Stimulated activated CD8-positive, alpha-beta memory T cell treated with anti-CD3 and anti-CD28 coated beads, Interleukin-7, amount 100 ng/mL, for 24 hours (primary cell): Measurements from ENCODE around the gene RESF1.
"Not testable (repeated sequence)": the region's sequence is repeated elsewhere in the genome, so short reads cannot be mapped to it uniquely, and the experiment has no call there.

Experiments
- DNase-seq: peaks from one replicate; pipeline ENCODE4 v3.0.0-alpha.2; 2020; ENCODE audit warnings: low read depth

RESF1 gene, protein sequence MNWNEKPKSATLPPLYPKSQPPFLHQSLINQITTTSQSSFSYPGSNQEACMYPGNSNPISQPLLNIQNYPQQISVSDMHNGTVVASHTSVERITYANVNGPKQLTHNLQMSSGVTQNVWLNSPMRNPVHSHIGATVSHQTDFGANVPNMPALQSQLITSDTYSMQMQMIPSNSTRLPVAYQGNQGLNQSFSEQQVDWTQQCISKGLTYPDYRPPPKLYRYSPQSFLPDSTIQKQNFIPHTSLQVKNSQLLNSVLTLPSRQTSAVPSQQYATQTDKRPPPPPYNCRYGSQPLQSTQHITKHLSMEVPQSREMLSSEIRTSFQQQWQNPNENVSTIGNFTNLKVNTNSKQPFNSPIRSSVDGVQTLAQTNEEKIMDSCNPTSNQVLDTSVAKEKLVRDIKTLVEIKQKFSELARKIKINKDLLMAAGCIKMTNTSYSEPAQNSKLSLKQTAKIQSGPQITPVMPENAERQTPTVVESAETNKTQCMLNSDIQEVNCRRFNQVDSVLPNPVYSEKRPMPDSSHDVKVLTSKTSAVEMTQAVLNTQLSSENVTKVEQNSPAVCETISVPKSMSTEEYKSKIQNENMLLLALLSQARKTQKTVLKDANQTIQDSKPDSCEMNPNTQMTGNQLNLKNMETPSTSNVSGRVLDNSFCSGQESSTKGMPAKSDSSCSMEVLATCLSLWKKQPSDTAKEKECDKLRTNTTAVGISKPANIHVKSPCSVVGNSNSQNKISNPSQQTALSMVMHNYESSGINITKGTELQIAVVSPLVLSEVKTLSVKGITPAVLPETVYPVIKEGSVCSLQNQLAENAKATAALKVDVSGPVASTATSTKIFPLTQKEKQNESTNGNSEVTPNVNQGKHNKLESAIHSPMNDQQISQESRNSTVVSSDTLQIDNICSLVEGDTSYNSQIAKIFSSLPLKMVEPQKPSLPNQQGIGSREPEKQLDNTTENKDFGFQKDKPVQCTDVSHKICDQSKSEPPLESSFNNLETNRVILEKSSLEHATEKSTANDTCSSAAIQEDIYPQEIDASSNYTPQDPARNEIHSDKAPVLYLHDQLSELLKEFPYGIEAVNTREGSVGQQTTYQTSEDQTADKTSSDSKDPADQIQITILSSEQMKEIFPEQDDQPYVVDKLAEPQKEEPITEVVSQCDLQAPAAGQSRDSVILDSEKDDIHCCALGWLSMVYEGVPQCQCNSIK (N-terminal part only)

GRCh38 chr12:31959161-31959700 lies at the start of gene RESF1:
Gene RESF1, plus strand, starts transcription at chr12:31959415. Its CDS starts 21,541 bp downstream, at chr12:31980956.
- DNase-seq = peak; percentile 57

GRCh38 chr12:31914927-31915326 lies 44.3 kb upstream of the RESF1 start:
- no peak for DNase-seq

GRCh38 chr12:31915446-31915845 lies 43.8 kb upstream of the RESF1 start:
- DNase-seq = no peak

- no peak for DNase-seq
Measured at GRCh38 chr12:31922341-31923062, 36.7 kb upstream of the RESF1 start.

DNA sequence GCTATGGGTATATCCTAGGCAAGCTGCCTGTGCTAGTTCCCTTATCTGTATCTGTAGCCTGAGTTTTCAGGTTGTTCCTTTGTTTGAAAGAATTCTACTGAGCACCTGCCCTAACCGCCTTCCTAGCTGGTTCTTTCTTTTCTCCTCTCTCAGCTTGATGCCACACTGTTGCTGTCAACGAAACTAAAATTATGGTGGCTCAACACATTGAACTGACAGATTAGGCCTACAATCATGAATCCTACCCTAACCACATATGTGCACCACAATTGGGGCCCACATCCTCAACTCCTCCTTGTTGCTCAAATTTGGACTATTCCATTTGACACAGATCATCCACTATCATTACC lies 36.2 kb upstream of the RESF1 start:
- no peak for DNase-seq

DNA sequence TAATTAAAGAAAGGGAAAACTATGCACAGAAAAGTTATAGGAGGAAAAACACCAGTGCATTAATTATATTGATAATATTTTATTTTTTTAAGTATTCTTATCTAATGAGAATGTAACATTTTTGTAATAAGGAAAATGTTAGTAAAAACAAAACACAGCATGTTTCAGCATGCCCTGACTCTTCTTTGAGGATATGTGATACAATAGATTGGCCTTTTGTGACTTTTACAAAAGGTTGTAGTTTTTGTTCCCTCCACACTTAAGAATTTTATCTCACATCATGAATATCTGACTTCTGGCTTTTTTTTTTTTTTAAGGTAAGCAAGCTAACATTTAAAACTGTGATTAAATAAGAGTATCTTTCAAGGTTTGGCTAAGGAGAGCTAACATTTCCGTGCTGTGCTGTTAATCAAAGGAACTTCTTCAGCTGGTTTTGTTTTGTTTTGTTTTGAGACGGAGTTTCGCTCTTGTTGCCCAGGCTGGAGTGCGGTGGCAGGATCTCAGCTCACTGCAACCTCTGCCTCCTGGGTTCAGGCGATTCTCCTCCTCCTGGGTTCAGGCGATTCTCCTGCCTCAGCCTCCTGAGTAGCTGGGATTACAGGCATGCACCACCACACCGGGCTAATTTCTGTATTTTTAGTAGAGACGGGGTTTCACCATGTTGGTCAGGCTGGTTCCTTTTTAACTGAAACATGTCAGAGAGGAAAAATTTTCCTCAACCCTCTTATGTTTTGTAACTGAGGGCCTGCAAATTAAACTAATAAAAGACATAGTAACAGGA lies 30.8 kb upstream of the RESF1 start:
- no peak for DNase-seq

DNA sequence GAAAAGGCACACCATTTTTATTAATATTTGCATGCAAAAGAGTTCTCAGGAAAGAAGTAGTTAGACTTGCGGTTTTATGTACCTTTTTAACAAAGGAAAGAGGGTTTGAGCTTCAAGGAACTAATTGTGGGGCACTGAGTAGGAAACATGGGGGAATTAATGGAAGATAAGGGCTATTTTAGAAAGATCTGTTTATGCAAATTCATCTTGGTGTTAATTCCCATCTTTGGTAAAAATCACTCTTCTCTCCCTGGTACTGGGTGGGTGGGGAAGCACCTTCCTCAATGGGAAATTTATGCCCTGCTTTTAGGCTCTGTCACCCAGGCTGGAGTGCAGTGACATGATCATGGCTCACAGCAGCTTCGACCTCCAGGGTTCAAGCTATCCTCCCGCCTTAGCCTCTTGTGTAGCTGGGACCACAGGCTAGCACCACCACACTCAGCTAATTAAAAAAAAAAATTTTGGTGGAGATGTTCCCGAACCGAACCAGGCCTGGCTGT lies 30.1 kb upstream of the RESF1 start:
- no peak for DNase-seq

DNA sequence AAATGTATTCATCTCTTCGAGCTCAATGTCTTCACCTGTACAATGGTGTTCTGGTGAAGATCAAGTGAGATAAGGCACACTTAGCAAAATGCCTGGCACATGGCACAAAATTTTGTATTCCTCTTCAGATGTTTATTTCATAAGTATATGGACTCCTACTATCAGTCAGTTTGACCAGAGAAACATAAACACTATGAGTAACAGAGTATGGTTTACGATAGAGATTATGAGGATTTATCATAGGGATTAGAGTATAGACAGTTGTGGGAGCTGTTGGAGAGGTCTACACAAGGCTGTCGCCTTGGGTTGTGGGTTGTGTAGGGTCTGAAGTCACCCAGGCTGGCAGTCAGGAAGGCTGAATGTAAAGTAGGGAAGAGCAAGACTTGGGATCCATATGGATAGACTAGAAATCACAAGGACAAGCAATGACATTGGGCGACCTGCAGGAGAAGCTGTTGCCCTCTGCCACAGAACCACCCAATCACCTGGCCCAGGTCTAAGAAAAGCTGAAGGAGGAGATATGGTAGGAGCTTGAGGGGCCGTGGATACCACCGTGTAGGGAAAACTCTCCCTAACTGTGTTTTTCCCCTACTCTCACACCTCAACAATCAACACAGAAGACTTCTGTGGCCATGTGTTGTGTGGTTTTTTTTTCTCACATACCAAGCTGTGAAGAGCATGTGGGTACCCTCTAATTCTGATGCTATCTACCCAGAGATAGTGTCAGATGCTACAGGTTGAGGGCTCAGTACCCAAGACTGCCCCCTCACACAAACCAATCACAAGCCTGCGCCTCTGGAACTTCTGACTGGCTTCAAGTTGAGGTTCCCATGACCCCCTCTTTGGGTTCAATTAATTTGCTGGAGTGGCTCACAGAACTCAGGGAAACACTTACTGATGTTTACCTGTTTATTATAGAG lies 27.2 kb upstream of the RESF1 start:
- no peak for DNase-seq

GRCh38 chr12:31944299-31944698 lies 14.9 kb upstream of the RESF1 start:
- DNase-seq = no peak

GRCh38 chr12:31947971-31948370 lies 11.2 kb upstream of the RESF1 start:
- DNase-seq = no peak

DNA sequence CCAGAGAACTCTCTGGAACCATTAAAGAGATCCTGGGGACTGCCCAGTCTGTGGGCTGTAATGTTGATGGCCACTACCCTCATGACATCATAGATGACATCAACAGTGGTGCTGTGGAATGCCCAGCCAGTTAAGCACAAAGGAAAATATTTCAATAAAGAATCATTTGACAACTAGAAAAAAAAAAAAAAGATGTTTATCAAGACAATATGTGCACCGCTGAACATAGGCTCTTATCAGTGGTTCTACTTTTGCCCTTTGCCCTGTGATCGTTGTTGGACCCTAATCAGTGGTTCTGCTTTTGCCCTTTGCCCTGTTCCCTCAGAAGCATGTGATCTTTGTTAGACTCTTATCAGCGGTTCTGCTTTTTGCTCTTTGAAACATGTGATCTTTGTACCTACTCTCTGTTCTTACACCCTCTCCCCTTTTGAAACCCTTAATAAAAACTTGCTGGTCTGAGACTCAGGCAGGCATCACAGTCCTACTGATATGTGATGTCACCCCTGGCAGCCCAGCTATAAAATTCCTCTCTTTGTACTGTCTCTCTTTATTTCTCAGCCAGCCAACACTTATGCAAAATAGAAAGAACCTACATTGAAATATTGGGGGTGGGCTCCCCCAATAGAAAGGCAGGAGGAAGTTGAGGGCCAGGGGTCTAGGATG lies 10.4 kb upstream of the RESF1 start:
- not testable (repeated sequence) for DNase-seq

DNA sequence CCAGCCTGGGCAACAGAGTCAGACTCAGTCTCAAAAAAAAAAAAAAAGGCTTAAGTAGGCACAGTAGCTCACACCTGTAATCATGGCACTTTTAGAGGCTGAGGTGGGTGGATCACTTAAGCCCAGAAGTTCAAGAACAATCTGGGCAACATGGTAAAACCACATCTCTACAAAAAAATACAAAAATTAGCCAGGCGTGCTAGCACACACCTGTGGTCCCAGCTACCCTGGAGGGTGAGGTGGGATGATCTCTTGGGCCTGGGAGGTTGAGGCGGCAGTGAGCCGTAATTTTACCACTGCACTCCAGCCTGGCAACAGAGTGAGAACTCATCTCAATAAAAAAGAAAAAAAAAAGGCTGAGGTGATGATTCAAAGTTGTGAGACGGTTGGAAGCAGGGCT lies 9.1 kb upstream of the RESF1 start:
- DNase-seq = no peak

DNA sequence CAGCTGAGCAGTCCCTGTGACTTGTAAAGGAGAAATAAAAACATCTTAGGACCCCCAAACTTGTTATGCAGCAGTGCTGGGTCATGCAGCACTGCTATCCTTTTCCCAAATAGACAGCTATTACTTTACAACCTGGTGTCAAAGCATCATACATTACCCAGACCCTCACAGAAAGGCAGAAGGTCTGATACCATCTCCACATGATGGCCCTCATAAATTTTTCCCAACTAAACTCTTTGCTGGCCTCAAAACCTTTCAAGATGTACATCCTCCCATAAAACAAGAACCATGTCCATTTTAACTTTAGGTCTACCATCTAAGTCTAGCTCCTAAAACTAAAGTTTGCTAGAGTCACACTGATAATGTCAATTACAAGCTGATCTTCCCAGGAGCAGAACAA lies 8.7 kb upstream of the RESF1 start:
- DNase-seq = no peak

DNA sequence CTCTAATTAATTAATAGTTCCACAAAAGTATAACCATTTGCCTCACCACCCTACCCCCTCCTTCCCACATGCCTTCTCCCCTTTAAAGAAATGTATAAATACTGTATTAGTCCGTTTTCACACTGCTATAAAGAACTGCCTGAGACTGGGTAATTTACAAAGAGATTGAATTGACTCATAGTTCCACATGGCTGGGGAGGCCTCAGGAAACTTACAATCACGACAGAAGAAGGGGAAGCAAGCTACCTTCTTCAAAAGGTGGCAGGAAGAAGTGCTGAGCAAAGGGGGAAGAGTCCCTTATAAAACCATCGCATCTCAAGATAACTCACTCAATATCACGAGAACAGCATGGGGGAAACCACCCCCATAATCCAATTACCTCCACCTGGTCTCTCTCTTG lies 8.2 kb upstream of the RESF1 start:
- DNase-seq = no peak

- no peak for DNase-seq
Measured at GRCh38 chr12:31951939-31952338, 7.3 kb upstream of the RESF1 start.

DNA sequence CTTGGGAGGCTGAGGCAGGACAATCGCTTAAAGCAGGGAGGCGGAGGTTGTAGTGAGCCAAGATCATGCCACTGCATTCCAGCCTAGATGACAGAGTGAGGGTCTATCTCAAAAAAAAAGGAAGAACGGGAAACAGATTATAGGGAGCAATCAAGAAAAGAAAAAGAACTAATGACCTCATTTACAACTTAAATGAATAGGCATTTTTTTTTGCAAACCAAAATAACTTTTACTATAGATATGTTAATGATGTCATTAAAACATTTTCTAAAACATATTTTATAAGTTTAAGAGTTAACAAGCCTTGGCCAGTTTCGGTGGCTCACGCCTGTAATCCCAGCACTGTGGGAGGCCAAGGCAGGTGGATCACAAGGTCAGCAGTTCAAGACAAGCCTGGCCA lies 6.8 kb upstream of the RESF1 start:
- DNase-seq = no peak

- no peak for DNase-seq
Measured at GRCh38 chr12:31954925-31955858, 4.0 kb upstream of the RESF1 start.
